Loucy (cell line): Measurements from ENCODE around the gene THAP7.
"Not testable (repeated sequence)": the region's sequence is repeated elsewhere in the genome, so short reads cannot be mapped to it uniquely, and the experiment has no call there.

Experiments
- H2AFZ ChIP-seq: fragments of 200-600 bp; sonication (generic); 2 replicates; pipeline ENCODE4 v1.6.0; 2016; ENCODE audit warnings: antibody characterized with exemption, mild to moderate bottlenecking, low read length, moderate library complexity
- H3F3A ChIP-seq: fragments of 200-600 bp; 2 replicates; pipeline ENCODE4 v1.6.0; 2016; ENCODE audit warnings: antibody characterized with exemption, low read depth, mild to moderate bottlenecking
- H3K27me3 ChIP-seq: fragments of 200-600 bp; sonication (generic); 2 replicates; pipeline ENCODE4 v1.6.1; 2014; ENCODE audit warnings: low read length, mild to moderate bottlenecking; ENCODE audit not compliant: insufficient read depth, poor library complexity, severe bottlenecking
- H3K36me3 ChIP-seq: fragments of 200-600 bp; sonication (generic); 2 replicates; pipeline ENCODE4 v1.6.1; 2016; ENCODE audit warnings: low read length; ENCODE audit not compliant: insufficient read depth
- H3K4me1 ChIP-seq: fragments of 200-600 bp; sonication (generic); 2 replicates; pipeline ENCODE4 v1.5.1; 2014; ENCODE audit warnings: low read length, mild to moderate bottlenecking; ENCODE audit not compliant: insufficient read depth, poor library complexity, severe bottlenecking
- H3K4me2 ChIP-seq: fragments of 200-600 bp; sonication (generic); 2 replicates; pipeline ENCODE4 v1.6.0; 2014; ENCODE audit warnings: antibody characterized with exemption, low read length, low read depth, mild to moderate bottlenecking; ENCODE audit not compliant: poor library complexity, severe bottlenecking
- H3K4me3 ChIP-seq: fragments of 200-600 bp; sonication (generic); 2 replicates; pipeline ENCODE4 v1.5.1; 2014; ENCODE audit warnings: low read length, mild to moderate bottlenecking, mixed read lengths; ENCODE audit not compliant: poor library complexity, severe bottlenecking
- H3K79me2 ChIP-seq: fragments of 200-600 bp; sonication (generic); 2 replicates; pipeline ENCODE4 v1.6.1; 2014; ENCODE audit warnings: low read length; ENCODE audit not compliant: insufficient read depth
- H3K9ac ChIP-seq: fragments of 200-600 bp; sonication (generic); 2 replicates; pipeline ENCODE4 v1.6.0; 2014; ENCODE audit warnings: mild to moderate bottlenecking, low read depth, low read length, moderate library complexity; ENCODE audit not compliant: poor library complexity, severe bottlenecking
- H3K9me2 ChIP-seq: fragments of 200-600 bp; sonication (generic); replicated peaks from 2 replicates; pipeline ENCODE4 v1.6.1; 2016; ENCODE audit warnings: low read depth, low read length, mixed read lengths
- H3K9me3 ChIP-seq: fragments of 200-600 bp; sonication (generic); 2 replicates; pipeline ENCODE4 v1.6.1; 2014; ENCODE audit warnings: mild to moderate bottlenecking, antibody characterized with exemption, low read length, low read depth; ENCODE audit not compliant: insufficient read depth
- H4K20me1 ChIP-seq: fragments of 200-600 bp; sonication (generic); 2 replicates; pipeline ENCODE4 v1.6.0; 2014; ENCODE audit warnings: antibody characterized with exemption, low read length, mild to moderate bottlenecking; ENCODE audit not compliant: insufficient read depth, poor library complexity, severe bottlenecking
- CTCF ChIP-seq: fragments of 200-600 bp; sonication (generic); conservative IDR thresholded peaks from 2 replicates; pipeline ENCODE4 v1.5.1; 2014; ENCODE audit warnings: mild to moderate bottlenecking, antibody characterized with exemption, low read length
- EZH2phosphoT487 ChIP-seq: fragments of 200-600 bp; IDR thresholded peaks from 2 replicates; pipeline ENCODE4 v1.6.1; 2018; ENCODE audit warnings: antibody characterized with exemption, mild to moderate bottlenecking, moderate library complexity, borderline replicate concordance

Gene THAP7

GRCh38 chr22:21010426-21011113 lies 8.7 kb upstream of the THAP7 start:
- Histone ChIP-seq H3K79me2 (no peaks in the 10 kb centered on the region), H3K4me2 (no peak overlapping the region), H4K20me1 (no peaks in the 10 kb centered on the region)

GRCh38 chr22:21009638-21010425 lies 7.9 kb upstream of the THAP7 start:
- Histone ChIP-seq H3K4me3 (no peak overlapping the region), H2AFZ (no peak overlapping the region), H3K9me3 (no peaks in the 10 kb centered on the region), H3K9ac (no peak overlapping the region), H3K4me2 (no peak overlapping the region), H3K4me1 (no peaks in the 10 kb centered on the region), H3K36me3 (no peaks in the 10 kb centered on the region), H4K20me1 (no peaks in the 10 kb centered on the region), H3K9me2 (no peaks in the 10 kb centered on the region), H3K27me3 (no peaks in the 10 kb centered on the region), H3K79me2 (no peaks in the 10 kb centered on the region), H3F3A (no peaks in the 10 kb centered on the region)
- no peak for TF ChIP-seq CTCF
- no peak for TF ChIP-seq EZH2phosphoT487

More at GRCh38 chr22:21010426-21011113, 8.7 kb upstream of the THAP7 start:
- H3K36me3 ChIP-seq: no peaks in the 10 kb centered on the region
- TF ChIP-seq EZH2phosphoT487 (no peak), CTCF (no peak)
- H3K4me3 ChIP-seq: no peak overlapping the region
- H3K9me3 ChIP-seq: no peaks in the 10 kb centered on the region
- H3K9me2 ChIP-seq: no peaks in the 10 kb centered on the region
- H2AFZ ChIP-seq: no peak overlapping the region
- H3K9ac ChIP-seq: no peak overlapping the region
- no peaks in the 10 kb centered on the region for H3K27me3 ChIP-seq
- H3K4me1 ChIP-seq: no peaks in the 10 kb centered on the region
- H3F3A ChIP-seq: no peaks in the 10 kb centered on the region

- H3K4me1 ChIP-seq, H3K79me2 ChIP-seq, H3K36me3 ChIP-seq, H3F3A ChIP-seq, H3K4me3 ChIP-seq, H3K4me2 ChIP-seq, H3K27me3 ChIP-seq, H3K9me3 ChIP-seq, H3K9ac ChIP-seq, H2AFZ ChIP-seq, H4K20me1 ChIP-seq, H3K9me2 ChIP-seq: not testable (repeated sequence)
Observed at GRCh38 chr22:21009208-21009607, 7.3 kb upstream of the THAP7 start.
